Activated CD4-positive, alpha-beta memory T cell treated with anti-CD3 and anti-CD28 coated beads, Interleukin-2, amount 10 ng/mL, durations not matched to agents 7 days and 5 days (primary cell): Measurements from ENCODE around the gene PIK3C2B. TPM values are rescaled to one million over a fixed set of nuclear protein-coding genes. Genes with fewer than 3 reads are reported as not detected.
"Not testable (repeated sequence)": the region's sequence is repeated elsewhere in the genome, so short reads cannot be mapped to it uniquely, and the experiment has no call there.

Experiments used
- CTCF ChIA-PET: fragments of 350-600 bp; sonication (Branson Sonifier 250); formaldehyde crosslinking; loops from one replicate; lab custom pipeline; 2021; ENCODE audit warnings: antibody characterized with exemption, inconsistent platforms; lab: Charles Lee
- POLR2A ChIA-PET: fragments of 350-600 bp; sonication (Branson Sonifier 250); formaldehyde crosslinking; loops from one replicate; lab custom pipeline; 2021; ENCODE audit warnings: antibody characterized with exemption; lab: Charles Lee
- DNase-seq: peaks from one replicate; pipeline ENCODE4 v3.0.0-alpha.2; 2020
- H3K27ac Mint-ChIP-seq: one replicate; pipeline ENCODE4 v1.8.0; 2021; ENCODE audit warnings: mild to moderate bottlenecking, mixed read lengths
- H3K27me3 Mint-ChIP-seq: one replicate; pipeline ENCODE4 v1.8.0; 2021; ENCODE audit warnings: mixed read lengths
- H3K36me3 Mint-ChIP-seq: one replicate; pipeline ENCODE4 v1.8.0; 2021; ENCODE audit warnings: low read depth, mixed read lengths
- H3K4me1 Mint-ChIP-seq: one replicate; pipeline ENCODE4 v1.8.0; 2021; ENCODE audit warnings: mixed read lengths
- H3K4me3 Mint-ChIP-seq: one replicate; pipeline ENCODE4 v1.8.0; 2021; ENCODE audit warnings: mild to moderate bottlenecking, mixed read lengths
- H3K9me3 Mint-ChIP-seq: one replicate; pipeline ENCODE4 v1.8.0; 2021; ENCODE audit warnings: mixed read lengths
- total RNA-seq, 2 experiments: library from RNA; stranded (reverse); gene quantifications; one replicate each; pipeline ENCODE4 v1.2.3, GENCODE V29; 2021

PIK3C2B gene
- total RNA-seq, 2 experiments from 2014 or later: 31.0 to 32.0 TPM

DNA sequence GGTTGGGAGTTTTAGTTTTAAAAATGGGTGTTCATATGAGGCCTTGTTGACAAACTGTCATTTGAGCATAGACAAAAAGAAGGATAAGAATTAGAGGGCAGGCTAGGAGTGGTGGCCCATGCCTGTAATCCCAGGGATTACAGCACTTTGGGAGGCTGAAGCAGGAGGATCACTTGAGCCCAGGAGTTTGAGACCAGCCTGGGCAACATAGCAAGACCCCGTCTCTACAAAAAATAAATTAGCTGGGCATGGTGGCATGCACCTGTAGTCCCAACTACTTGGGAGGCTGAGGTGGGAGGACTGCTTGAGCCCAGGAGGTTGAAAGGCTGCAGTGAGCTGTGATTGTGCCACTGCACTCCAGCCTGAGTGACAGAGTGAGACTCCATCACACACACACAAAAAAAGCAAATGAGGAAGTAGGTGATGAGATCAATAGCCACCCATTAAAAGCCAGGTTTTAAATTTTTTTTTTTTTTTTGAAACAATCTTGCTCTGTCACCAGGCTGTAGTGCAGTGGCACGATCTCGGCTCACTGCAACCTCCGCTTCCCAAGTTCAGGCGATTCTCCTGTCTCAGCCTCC is 27.4 kb upstream of the PIK3C2B start:
- not testable (repeated sequence) for DNase-seq, H3K27me3 Mint-ChIP-seq, H3K4me3 Mint-ChIP-seq
- ChIA-PET POLR2A (interaction anchor here (0.7 to 2.7 kb wide), 6 partner anchors 9 to 43 kb away, joined by 3 to 14 read pairs (median 8); no protein-coding TSS in a partner anchor), CTCF (interaction anchor here (1.0 to 2.0 kb wide), 4 partner anchors 11 to 242 kb away, joined by 3 to 7 read pairs (median 4); no protein-coding TSS in a partner anchor)
- Mint-ChIP-seq H3K4me1 (peaks cover 53% of the 10 kb centered on the region), H3K9me3 (peaks cover 11% of the 10 kb centered on the region), H3K27ac (peak overlapping the region; percentile 22), H3K36me3 (peaks cover 64% of the 10 kb centered on the region)

DNA sequence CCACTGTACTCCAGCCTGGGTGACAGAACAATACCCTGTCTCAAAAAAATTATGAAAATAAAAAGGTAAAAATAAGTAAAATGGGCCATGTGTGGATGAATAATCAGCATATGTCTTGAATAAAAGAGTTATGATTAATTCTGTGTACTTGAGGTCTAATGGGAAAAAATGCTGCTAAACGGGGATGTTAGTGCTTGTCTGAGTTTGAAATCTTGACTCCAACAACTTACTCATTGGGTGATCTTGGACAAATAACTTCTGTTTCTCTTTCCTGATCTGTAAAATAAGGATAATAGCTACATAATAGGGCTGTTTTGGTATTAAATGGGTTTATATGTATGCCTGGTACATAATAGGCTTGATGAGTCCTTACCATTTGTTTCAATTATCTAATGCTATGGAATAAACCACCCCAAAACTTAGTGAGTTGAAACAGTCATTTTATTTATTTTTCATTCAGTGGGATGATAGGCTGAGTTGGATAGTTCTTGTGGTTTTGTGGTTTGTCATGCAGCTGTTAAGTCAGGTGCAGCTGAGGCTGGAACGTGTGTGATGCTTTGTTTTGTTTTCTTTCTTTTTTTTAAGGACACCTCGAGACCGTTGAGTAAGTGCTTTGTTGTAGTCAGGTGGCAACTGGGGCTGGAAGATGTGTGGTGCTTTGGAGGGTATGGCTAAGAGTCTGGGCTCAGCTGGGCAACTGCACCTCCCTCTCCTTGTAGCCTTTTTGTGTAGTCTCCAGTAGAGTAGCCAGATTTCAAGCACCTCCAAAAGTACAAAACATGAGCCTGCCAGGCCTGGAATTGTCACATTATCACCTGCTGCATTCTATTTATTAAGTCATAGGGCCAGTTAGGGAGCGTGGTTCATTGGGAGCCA is 26.5 kb upstream of the PIK3C2B start:
- DNase-seq: peak; percentile 71
- no peaks in the 10 kb centered on the region for H3K27me3 Mint-ChIP-seq
- peaks cover 57% of the 10 kb centered on the region for H3K4me1 Mint-ChIP-seq
- H3K36me3 Mint-ChIP-seq: peaks cover 56% of the 10 kb centered on the region
- H3K4me3 Mint-ChIP-seq: peak overlapping the region; percentile 14
- POLR2A ChIA-PET: interaction anchor here (0.7 to 2.7 kb wide), 6 partner anchors 8 to 44 kb away, joined by 3 to 14 read pairs (median 8); no protein-coding TSS in a partner anchor
- H3K9me3 Mint-ChIP-seq: peaks cover 11% of the 10 kb centered on the region
- CTCF ChIA-PET: interaction anchor here (0.7 to 2.0 kb wide), 6 partner anchors 12 to 243 kb away, joined by 3 to 7 read pairs (median 4); no protein-coding TSS in a partner anchor
- peak overlapping the region; percentile 81 for H3K27ac Mint-ChIP-seq

- H3K4me1 Mint-ChIP-seq: peaks cover 63% of the 10 kb centered on the region
- not testable (repeated sequence) for H3K27me3 Mint-ChIP-seq, H3K27ac Mint-ChIP-seq, DNase-seq, H3K9me3 Mint-ChIP-seq, H3K4me3 Mint-ChIP-seq
- CTCF ChIA-PET: interaction anchor here (0.5 to 7.2 kb wide), 10 partner anchors 10 to 570 kb away, joined by 3 to 71 read pairs (median 6); no protein-coding TSS in a partner anchor
- POLR2A ChIA-PET: interaction anchor here (0.6 to 6.4 kb wide), 14 partner anchors 10 to 698 kb away, joined by 3 to 140 read pairs (median 10); partner anchors contain the start of gene PIK3C2B
- peaks cover 31% of the 10 kb centered on the region for H3K36me3 Mint-ChIP-seq
Measured at GRCh38 chr1:204517382-204517781, 22.8 kb upstream of the PIK3C2B start.

GRCh38 chr1:204516180-204516879 is 21.7 kb upstream of the PIK3C2B start, which contains the start of gene MDM4:
TSS of gene MDM4 (plus strand) at chr1:204516406. CDS start at chr1:204525519, 9,113 bp downstream.
- POLR2A ChIA-PET: interaction anchor here (0.6 to 6.4 kb wide), 30 partner anchors 10 to 1227 kb away, joined by 3 to 140 read pairs (median 5); partner anchors contain the start of gene PIK3C2B
- DNase-seq: peak; percentile 95
- Mint-ChIP-seq H3K27me3 (no peaks in the 10 kb centered on the region), H3K9me3 (no peaks in the 10 kb centered on the region), H3K36me3 (peaks cover 23% of the 10 kb centered on the region), H3K4me1 (peaks cover 64% of the 10 kb centered on the region), H3K27ac (no peak within 1 kb of the TSS), H3K4me3 (no peak within 1 kb of the TSS)
- CTCF ChIA-PET: interaction anchor here (0.6 to 7.2 kb wide), 22 partner anchors 9 to 292 kb away, joined by 3 to 71 read pairs (median 4); partner anchors contain the start of gene PIK3C2B

DNA sequence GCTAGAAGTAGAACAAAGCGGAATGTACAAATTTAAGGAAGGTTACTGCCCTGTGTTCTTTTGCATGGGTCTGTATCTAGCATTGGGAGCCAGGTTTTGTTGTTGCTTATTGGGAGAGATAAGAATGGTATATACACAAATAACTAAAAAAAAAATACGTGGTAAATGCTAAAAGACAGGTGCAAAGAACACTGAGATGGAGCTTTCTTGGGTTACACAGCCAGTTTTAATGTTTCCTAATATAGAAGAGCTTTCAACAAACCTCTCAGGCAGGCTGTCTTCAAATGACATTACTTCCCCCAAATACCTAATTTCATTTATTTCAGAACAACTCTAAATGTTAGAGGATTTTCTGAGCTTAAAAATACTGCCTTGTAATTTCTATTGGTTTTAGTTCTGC is 20.2 kb upstream of the PIK3C2B start:
- no peak for DNase-seq
- H3K36me3 Mint-ChIP-seq: peaks cover 17% of the 10 kb centered on the region
- ChIA-PET POLR2A (interaction anchor here (0.6 to 6.4 kb wide), 8 partner anchors 8 to 292 kb away, joined by 3 to 140 read pairs (median 6); no protein-coding TSS in a partner anchor), CTCF (interaction anchor here (0.7 to 7.2 kb wide), 6 partner anchors 8 to 68 kb away, joined by 3 to 71 read pairs (median 6); no protein-coding TSS in a partner anchor)
- peak overlapping the region; percentile 38 for H3K27ac Mint-ChIP-seq
- no peaks in the 10 kb centered on the region for H3K27me3 Mint-ChIP-seq
- no peaks in the 10 kb centered on the region for H3K9me3 Mint-ChIP-seq
- H3K4me3 Mint-ChIP-seq: peak overlapping the region; percentile 14
- peaks cover 53% of the 10 kb centered on the region for H3K4me1 Mint-ChIP-seq

DNA sequence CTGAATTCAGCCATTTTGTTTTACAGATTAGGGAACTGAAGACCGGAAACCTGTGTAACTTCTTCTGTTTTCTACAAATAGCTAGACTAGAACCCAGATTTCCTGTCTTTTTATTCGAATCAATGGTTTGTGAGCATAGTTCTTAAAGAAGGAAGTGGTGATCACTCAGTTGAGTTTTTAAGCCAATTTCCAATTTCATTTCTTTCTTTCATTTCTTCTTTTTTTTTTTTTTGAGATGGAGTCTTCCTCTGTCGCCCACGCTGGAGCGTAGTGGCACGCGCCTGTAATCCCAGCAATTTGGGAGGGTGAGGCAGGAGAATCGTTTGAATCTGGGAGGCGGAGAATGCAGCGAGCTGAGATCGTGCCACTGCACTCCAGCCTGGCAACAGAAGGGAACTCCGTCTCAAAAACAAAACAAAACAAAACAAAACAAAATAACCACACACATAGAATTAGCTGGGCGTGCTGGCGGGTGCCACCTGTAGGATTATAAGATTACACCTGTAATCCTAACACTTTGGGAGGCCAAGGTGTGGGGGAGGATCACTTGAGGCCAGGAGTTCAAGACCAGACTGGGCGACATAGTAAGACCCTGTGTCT is 18.6 kb upstream of the PIK3C2B start:
- Mint-ChIP-seq H3K4me1 (peaks cover 40% of the 10 kb centered on the region), H3K27me3 (no peaks in the 10 kb centered on the region), H3K36me3 (peaks cover 4% of the 10 kb centered on the region), H3K9me3 (no peaks in the 10 kb centered on the region), H3K4me3 (peak overlapping the region; percentile 77), H3K27ac (peak overlapping the region; percentile 99)
- DNase-seq: peak; percentile 59
- CTCF ChIA-PET: interaction anchor here (0.7 to 7.2 kb wide), 8 partner anchors 6 to 294 kb away, joined by 3 to 71 read pairs (median 4); partner anchors contain the start of gene PIK3C2B
- POLR2A ChIA-PET: interaction anchor here (0.8 to 2.0 kb wide), 10 partner anchors 8 to 106 kb away, joined by 3 to 9 read pairs (median 4); partner anchors contain the start of gene PIK3C2B

DNA sequence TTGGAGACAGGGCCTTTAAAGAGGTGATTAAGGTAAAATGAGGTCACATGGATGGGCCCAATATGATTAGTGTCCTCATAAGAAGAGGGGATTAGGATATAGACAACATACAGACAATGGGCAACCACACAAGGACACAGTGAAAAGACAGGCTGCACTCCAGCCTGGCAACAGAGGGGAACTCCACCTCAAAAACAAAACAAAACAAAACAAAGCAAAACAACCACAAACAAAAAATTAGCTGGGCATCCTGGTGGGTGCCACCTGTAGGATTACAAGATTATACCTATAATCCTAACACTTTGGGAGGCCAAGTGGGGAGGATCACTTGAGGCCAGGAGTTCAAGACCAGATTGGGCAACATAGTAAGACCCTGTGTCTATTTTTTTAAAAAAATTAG is 16.8 kb upstream of the PIK3C2B start:
- Mint-ChIP-seq H3K27ac (peak overlapping the region; percentile 56), H3K27me3 (no peaks in the 10 kb centered on the region), H3K4me3 (no peak overlapping the region), H3K36me3 (peaks cover 4% of the 10 kb centered on the region), H3K4me1 (peaks cover 44% of the 10 kb centered on the region), H3K9me3 (no peaks in the 10 kb centered on the region)
- DNase-seq: no peak
- ChIA-PET CTCF (no interaction called here), POLR2A (no interaction called here)

DNA sequence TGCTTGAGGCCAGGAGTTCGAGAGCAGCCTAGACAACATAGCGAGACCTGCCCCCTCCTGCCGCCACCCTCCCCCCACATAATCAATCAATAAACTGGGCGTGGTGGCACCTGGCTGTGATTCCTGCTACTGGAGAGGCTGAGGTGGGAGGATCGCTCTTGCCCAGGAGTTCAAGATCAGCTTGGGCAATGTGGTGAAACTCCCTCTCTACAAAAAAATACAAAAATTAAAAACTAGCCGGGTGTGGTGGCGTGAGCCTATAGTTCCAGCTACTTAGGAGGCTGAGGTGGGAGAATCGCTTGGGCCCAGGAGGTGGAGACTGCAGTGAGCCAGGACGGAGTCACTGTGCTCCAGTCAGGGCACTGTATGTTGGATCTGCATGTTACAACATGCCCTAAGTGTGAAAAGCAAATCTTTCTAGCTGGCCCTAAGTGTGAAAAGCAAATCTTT is 14.6 kb upstream of the PIK3C2B start:
- Mint-ChIP-seq H3K27ac (no peak overlapping the region), H3K4me3 (no peak overlapping the region), H3K27me3 (no peaks in the 10 kb centered on the region), H3K36me3 (peaks cover 7% of the 10 kb centered on the region), H3K9me3 (no peaks in the 10 kb centered on the region), H3K4me1 (peaks cover 50% of the 10 kb centered on the region)
- POLR2A ChIA-PET: interaction anchor here (3.2 kb wide), 1 partner anchor 17 kb away, joined by 13 read pairs; no protein-coding TSS in a partner anchor
- DNase-seq: no peak
- CTCF ChIA-PET: interaction anchor here (5.2 to 19.8 kb wide), 4 partner anchors 7 to 111 kb away, joined by 37 to 519 read pairs (median 220); partner anchors contain the start of gene MDM4

DNA sequence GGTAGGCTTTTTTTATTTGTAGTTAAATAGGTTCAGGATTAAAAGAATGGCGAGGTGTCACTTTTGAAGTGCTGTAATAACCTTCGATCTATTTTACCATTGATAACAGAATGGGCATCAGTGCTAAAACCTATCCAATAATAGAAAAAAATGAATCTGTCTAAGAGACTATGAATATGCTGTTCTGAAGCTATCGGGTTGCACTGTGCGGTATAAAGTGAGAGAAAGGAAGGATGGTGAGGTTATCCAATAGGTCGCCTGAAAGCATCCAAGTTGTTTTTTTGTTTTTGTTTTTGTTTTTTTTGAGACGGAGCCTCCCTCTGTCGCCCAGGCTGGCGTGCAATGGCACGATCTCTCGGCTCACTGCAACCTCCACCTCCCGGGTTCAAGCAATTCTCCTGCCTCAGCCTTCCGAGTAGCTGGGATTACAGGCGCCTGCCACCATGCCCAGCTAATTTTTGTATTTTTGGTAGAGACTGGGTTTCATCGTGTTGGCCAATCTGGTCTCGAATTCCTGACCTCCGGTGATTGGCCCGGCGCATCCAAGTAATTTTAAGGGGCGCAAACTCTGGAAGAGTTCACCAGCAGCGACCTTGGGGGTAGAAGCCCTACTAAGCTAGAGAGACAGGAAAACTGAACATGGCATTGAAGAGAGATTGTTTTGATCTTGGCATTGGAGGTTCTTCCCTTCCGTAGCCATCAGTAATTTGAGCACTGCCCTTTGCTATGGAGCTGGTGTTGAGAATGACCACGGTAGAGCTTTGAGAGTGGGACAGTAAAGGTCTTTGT is 12.9 kb upstream of the PIK3C2B start:
- POLR2A ChIA-PET: interaction anchor here (0.9 to 4.4 kb wide), 14 partner anchors 9 to 97 kb away, joined by 3 to 140 read pairs (median 7); partner anchors contain the start of genes MDM4 and PIK3C2B
- Mint-ChIP-seq H3K27ac (peak overlapping the region; percentile 98), H3K4me1 (peaks cover 44% of the 10 kb centered on the region), H3K36me3 (peaks cover 7% of the 10 kb centered on the region), H3K4me3 (peak overlapping the region; percentile 84), H3K9me3 (no peaks in the 10 kb centered on the region), H3K27me3 (no peaks in the 10 kb centered on the region)
- CTCF ChIA-PET: interaction anchor here (1.2 to 19.8 kb wide), 13 partner anchors 9 to 300 kb away, joined by 3 to 519 read pairs (median 10); partner anchors contain the start of genes MDM4 and PIK3C2B
- DNase-seq: peak; percentile 35

- Mint-ChIP-seq H3K4me3 (peak overlapping the region; percentile 84), H3K9me3 (no peaks in the 10 kb centered on the region)
- CTCF ChIA-PET: interaction anchor here (0.9 to 19.8 kb wide), 19 partner anchors 9 to 300 kb away, joined by 3 to 519 read pairs (median 6); partner anchors contain the start of genes MDM4 and PIK3C2B
Measured at GRCh38 chr1:204506969-204507316, 12.3 kb upstream of the PIK3C2B start.

More at GRCh38 chr1:204506969-204507316, 12.3 kb upstream of the PIK3C2B start:
- peaks cover 39% of the 10 kb centered on the region for H3K4me1 Mint-ChIP-seq
- peak; percentile 90 for DNase-seq
- peak overlapping the region; percentile 98 for H3K27ac Mint-ChIP-seq
- peaks cover 7% of the 10 kb centered on the region for H3K36me3 Mint-ChIP-seq
- POLR2A ChIA-PET: interaction anchor here (0.9 to 4.4 kb wide), 16 partner anchors 9 to 97 kb away, joined by 3 to 140 read pairs (median 7); partner anchors contain the start of genes MDM4 and PIK3C2B
- no peaks in the 10 kb centered on the region for H3K27me3 Mint-ChIP-seq
